NCI-H2107 treated with DMSO at 0.1 percent for 48 hours (cell line): ENCODE data around the gene CFAP61.

Experiments used
- DNase-seq: peaks from one replicate; lab custom pipeline; 2025; ENCODE audit not compliant: unreplicated experiment; lab: John Stamatoyannopoulos, UW

The CFAP61 gene

GRCh38 chr20:20390393-20390792 is 338.1 kb downstream of the CFAP61 start:
- DNase-seq = no peak

DNA sequence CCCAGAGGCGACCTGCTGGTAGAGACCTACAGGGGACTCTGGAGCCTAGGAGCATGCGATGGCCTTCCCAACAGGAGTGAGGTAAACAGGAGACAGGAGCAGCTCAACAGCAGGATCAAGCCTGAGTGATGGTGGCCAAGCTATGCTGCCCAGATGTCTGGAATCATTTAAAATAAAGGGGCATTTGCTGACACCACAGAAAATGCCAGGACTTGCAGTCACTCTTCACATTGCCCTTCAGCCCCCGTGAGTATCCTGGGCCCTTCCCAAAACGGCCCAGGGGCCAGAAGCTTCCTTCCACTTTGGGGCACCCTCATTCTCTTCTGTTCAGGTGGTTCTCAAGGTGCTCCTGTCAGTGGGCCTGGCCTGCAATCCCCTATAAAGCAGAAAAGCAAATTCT is 338.8 kb downstream of the CFAP61 start:
- DNase-seq = no peak

- DNase-seq = no peak
Measured at GRCh38 chr20:20391766-20392165, 339.4 kb downstream of the CFAP61 start.

DNA sequence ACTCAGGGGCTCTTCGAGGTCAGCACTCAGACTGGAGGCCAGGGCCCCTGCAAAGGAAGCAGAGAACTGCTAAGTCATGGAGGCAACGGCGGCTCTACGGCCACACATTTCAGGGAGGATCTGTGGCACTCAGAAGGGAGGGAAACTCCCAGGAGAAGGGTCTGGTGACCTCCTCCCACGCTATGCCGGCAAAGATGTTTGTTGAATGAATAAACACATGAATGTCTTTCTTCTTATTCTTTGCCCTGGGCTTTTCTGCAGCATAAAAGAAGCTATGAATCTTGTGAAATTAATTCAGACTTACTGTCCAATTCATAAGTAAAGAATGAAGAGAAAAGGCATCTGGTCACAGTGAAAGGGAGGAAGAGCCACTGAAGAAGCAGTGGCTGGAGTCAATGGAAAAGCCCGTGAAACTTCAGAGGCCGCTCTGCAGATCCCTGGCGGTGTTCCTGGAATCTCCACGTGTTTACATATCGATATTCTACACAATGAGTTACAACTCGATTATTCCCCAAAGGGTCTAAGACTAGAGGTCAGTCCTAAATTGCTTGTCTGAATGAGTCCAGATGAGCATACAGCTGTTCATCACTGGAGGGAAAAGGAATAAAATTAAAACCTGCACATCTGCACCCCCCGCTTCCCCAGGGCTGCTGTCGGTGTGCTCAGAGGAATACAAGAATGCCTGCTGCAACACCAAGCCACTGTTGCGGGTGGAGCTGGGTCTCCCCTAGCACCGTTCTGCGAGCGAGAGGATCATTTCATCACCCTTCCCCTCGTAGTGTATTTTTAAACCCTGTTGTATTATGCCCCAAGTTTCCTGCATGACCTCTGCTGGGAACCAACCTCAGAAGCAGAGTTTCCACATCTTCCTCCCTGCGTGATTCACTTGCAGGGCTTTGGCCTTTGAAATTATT is 341.1 kb downstream of the CFAP61 start:
- DNase-seq = no peak

DNA sequence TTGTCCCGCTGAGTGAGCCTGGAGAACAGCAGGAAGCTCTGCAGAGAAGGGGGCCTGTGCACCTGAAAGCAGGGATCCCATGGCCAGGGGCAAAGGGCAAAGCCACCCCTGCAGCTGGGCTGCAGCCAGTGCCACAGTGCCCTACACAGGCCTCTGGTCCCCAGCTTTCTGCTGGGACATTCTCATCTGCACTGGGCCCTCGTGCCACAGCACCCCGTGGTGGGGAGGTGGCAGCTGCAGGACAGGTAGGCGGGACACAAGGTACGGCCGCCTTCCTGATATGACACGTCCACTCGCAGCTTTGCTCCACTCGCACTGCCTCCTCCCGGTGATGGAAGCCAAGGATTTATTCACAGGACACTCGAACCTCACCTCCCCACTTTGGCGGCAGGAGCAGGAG is 342.8 kb downstream of the CFAP61 start:
- DNase-seq = no peak

DNA sequence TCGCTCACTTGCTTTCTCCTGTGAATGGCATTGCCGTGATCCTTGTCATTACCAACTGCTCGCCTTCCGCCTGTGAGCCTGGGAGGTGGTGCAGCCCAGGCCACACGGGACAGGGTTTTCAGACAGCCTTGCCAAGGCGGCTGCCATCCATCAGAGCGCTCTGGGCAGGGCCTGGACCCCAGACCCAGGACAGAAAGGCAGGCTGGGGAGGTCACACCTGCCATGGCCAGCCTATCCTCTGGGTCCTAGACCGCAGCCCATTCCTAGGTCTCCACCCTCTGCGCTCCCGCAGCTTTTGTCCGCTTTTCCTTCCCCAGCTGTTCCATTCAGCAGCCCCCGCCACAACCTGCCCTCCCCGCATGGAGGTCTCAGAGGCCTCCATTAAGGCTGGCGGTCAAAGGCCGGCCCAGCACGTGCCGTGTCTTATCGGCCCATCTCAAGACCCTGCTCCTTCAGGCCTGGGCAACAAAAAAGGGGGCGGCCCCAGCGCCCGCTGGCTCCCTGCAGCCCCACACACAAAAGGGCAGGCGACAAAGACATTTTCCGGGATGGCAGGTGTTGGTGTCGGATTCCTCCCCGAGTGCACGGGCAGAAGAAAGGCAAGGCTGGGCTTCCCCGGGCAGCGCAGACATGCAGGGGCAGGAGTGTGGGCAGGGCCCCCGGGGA is 343.7 kb downstream of the CFAP61 start:
- peak; percentile 66 for DNase-seq

GRCh38 chr20:20396794-20397193 is 344.5 kb downstream of the CFAP61 start:
- DNase-seq = peak; percentile 61

DNA sequence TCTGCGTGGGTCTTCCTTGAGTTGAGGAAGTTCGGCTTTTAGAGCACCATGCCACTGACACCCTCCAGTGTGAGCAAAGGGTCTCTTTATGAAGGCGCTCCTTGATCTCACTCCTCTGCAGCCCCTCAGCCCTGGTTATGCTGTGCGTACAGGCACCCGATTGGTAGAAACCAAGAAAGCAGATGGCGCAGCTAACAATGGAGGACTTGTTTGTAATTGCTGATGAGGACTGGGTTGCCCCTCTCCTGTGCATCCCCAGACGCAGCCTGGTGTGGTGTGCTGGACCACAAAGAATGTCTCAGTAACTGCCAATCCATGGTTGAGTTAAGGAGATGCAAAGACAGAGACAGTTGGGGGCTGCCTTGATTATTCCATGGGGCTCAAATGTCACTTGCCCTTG is 345.8 kb downstream of the CFAP61 start:
- DNase-seq = no peak

GRCh38 chr20:20399531-20400500 is 347.5 kb downstream of the CFAP61 start:
- DNase-seq = no peak

DNA sequence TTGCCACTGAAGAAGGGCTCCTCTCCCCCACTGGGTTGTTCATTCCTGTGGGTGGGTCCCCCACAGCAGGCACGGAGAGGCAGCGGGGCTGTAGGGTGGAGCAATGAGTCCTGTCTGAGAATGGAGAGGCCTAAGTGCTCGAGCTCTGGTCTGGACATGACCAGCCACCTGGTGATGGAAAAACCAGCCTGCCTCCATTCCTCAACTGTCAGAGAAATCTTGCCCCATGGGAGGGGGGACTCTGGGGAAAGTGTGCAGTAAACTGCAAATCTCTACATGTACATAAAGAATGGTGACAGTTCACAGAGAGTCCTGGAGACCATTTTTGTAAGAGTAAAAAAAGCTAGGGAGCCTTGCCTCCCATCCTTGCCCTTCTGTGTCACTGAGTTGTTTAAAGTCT is 349.7 kb downstream of the CFAP61 start:
- no peak for DNase-seq

- DNase-seq = no peak
Measured at GRCh38 chr20:20404633-20405032, 352.3 kb downstream of the CFAP61 start.

GRCh38 chr20:20405623-20406022 is 353.3 kb downstream of the CFAP61 start:
- peak; percentile 89 for DNase-seq

GRCh38 chr20:20406306-20406705 is 354.0 kb downstream of the CFAP61 start:
- DNase-seq = no peak

GRCh38 chr20:20407891-20408805 is 355.8 kb downstream of the CFAP61 start:
- peak; percentile 75 for DNase-seq

- no peak for DNase-seq
Measured at GRCh38 chr20:20409331-20409730, 357.0 kb downstream of the CFAP61 start.
